ENCODE data around the gene RPS4Y1. TPM values are rescaled to one million over a fixed set of nuclear protein-coding genes. Genes with fewer than 3 reads are reported as not detected.

Gene RPS4Y1
- total RNA-seq, 4 donors from 2014 or later, result 0.46 to 288 (median 135) TPM

DNA sequence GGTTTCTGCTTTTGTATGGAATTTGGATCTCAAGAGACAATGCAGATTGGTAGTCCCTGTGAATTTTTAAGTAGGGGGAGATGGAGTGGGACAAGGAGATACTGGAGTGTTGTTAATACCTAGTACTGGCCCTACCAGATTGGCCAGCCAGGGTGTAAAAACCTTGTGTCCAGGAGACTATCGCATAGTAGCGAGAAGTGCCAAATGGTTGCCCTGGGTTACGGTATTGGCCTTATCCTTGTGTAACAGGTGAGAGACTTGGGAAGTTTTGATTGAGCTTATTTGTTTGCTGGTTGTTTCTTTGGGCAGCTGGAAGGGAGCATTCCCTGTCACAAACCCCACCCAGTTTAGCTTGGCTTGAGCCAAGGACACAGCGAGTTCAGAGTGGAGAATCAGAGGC is 5.4 kb downstream of the RPS4Y1 start:
- no CpG with 5 or more reads among the region's 4 CpGs for WGBS
- no peaks in the 10 kb centered on the region for H3K9me3 ChIP-seq
- no peak for DNase-seq (ENCODE audit: extremely low spot score)
- H3K27ac ChIP-seq (replicated peaks in 1 of 4), result no peak overlapping the region
- H3K4me3 ChIP-seq, result no peak overlapping the region
- peaks cover 0 to 73% (median 10%) of the 10 kb centered on the region in 4 donors for H3K36me3 ChIP-seq
- intact Hi-C loops (cut with DNase I), result no loop called here
- peaks cover 0 to 9% (median 2%) of the 10 kb centered on the region in 4 donors for H3K4me1 ChIP-seq
- no peaks in the 10 kb centered on the region for H3K27me3 ChIP-seq
- no peak for TF ChIP-seq POLR2A (IDR thresholded peaks at IDR 0.05; ENCODE audit: low read depth)
- TF ChIP-seq EP300 (IDR thresholded peaks at IDR 0.05), result no peak
- no peak for TF ChIP-seq POLR2AphosphoS5 (IDR thresholded peaks at IDR 0.05)
- TF ChIP-seq, protein P1, sequence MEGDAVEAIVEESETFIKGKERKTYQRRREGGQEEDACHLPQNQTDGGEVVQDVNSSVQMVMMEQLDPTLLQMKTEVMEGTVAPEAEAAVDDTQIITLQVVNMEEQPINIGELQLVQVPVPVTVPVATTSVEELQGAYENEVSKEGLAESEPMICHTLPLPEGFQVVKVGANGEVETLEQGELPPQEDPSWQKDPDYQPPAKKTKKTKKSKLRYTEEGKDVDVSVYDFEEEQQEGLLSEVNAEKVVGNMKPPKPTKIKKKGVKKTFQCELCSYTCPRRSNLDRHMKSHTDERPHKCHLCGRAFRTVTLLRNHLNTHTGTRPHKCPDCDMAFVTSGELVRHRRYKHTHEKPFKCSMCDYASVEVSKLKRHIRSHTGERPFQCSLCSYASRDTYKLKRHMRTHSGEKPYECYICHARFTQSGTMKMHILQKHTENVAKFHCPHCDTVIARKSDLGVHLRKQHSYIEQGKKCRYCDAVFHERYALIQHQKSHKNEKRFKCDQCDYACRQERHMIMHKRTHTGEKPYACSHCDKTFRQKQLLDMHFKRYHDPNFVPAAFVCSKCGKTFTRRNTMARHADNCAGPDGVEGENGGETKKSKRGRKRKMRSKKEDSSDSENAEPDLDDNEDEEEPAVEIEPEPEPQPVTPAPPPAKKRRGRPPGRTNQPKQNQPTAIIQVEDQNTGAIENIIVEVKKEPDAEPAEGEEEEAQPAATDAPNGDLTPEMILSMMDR (IDR thresholded peaks at IDR 0.05), result no peak

DNA sequence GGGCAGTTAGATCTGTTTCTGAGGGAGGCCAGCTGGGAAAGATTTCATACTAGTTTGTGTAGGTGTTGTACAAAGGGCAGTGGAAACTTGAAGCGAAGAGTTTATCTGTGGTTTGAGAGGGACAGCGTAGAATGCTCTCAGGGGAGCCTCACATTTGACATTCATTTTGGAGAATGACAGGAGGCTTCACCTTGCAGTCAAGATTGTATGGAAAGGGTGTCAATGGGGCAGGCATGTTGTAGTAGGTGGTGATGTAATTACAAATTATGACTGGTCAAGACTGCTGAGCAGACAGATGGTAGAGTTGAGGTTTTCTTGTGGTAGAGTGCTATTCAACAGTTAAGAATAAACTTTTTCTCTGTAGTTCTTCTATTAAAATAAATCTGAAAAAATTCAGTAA is 7.0 kb downstream of the RPS4Y1 start:
- DNase-seq (ENCODE audit: extremely low spot score), result no peak
- peaks cover 0 to 72% (median 10%) of the 10 kb centered on the region in 4 donors for H3K36me3 ChIP-seq
- intact Hi-C loops (cut with DNase I), result no loop called here
- H3K4me1 ChIP-seq, result peaks cover 0 to 5% (median 0%) of the 10 kb centered on the region in 4 donors
- H3K27ac ChIP-seq (replicated peaks in 1 of 4), result no peak overlapping the region
- no CpG with 5 or more reads among the region's 2 CpGs for WGBS
- no peaks in the 10 kb centered on the region for H3K27me3 ChIP-seq
- H3K9me3 ChIP-seq, result no peaks in the 10 kb centered on the region
- H3K4me3 ChIP-seq, result no peak overlapping the region
- TF ChIP-seq POLR2AphosphoS5 (IDR thresholded peaks at IDR 0.05) (no peak), EP300 (IDR thresholded peaks at IDR 0.05) (no peak), POLR2A (IDR thresholded peaks at IDR 0.05; ENCODE audit: low read depth) (no peak)
- TF ChIP-seq, protein P1 (IDR thresholded peaks at IDR 0.05), result no peak

DNA sequence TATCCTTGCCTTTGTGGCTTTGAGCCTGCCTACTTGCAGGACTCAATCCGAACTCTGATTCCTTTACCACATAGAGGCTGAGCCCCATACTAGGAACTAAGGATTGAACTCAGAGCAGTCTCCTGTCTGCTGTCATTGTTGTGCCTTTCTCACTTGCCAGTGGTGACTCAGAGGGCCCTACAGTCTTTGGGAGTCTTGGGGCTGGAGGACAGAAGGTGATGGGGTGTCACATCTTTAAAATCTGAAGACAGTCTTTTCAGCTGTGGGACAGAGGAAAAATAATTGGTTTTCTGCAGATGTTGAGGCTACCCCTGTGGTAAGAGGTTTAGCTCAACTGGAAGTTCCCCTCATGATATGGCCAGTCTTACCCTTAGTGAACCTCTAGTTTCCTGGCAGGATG is 8.0 kb downstream of the RPS4Y1 start:
- no CpG with 5 or more reads among the region's 1 CpG for WGBS
- intact Hi-C loops (cut with DNase I), result no loop called here
- no peak for TF ChIP-seq POLR2AphosphoS5 (IDR thresholded peaks at IDR 0.05)
- TF ChIP-seq, protein P1 (IDR thresholded peaks at IDR 0.05), result no peak
- no peak for TF ChIP-seq EP300 (IDR thresholded peaks at IDR 0.05)
- no peak for TF ChIP-seq POLR2A (IDR thresholded peaks at IDR 0.05; ENCODE audit: low read depth)

DNA sequence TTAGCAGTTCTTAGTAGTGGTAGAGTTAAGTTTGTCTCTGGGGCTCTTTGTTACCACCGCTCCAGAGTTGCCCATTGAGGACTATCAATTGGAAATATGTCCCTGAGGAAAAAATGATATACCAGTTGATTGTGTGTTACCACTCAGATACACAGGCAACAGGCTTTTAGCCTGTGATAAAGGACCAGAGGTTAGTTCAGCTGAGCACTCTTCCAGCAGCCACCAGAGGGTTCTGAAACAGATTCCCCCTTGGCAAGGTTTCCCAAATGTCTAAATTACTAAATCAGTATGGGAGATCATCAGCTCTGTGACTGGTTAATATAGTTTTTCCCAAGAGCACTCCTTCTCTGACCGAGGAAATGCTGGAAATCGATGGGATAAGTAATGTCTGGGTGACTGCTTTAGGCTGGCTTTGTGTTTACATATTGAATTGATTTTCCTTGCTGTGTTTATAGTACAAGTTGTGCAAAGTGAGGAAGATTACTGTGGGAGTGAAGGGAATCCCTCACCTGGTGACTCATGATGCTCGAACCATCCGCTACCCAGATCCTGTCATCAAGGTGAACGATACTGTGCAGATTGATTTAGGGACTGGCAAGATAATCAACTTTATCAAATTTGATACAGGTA is 12.9 kb downstream of the RPS4Y1 start:
- H3K36me3 ChIP-seq, result peaks cover 0 to 49% (median 9%) of the 10 kb centered on the region in 4 donors
- H3K4me1 ChIP-seq, result peaks cover 0 to 5% (median 0%) of the 10 kb centered on the region in 4 donors
- intact Hi-C loops (cut with DNase I), result no loop called here
- no CpG with 5 or more reads among the region's 6 CpGs for WGBS
- H3K9me3 ChIP-seq, result no peaks in the 10 kb centered on the region
- TF ChIP-seq EP300 (IDR thresholded peaks at IDR 0.05) (no peak), POLR2AphosphoS5 (IDR thresholded peaks at IDR 0.05) (no peak), POLR2A (IDR thresholded peaks at IDR 0.05; ENCODE audit: low read depth) (no peak)
- TF ChIP-seq, protein P1 (IDR thresholded peaks at IDR 0.05), result no peak
- no peaks in the 10 kb centered on the region for H3K27me3 ChIP-seq
- DNase-seq (ENCODE audit: extremely low spot score), result no peak
- no peak overlapping the region for H3K27ac ChIP-seq (replicated peaks in 1 of 4)
- H3K4me3 ChIP-seq, result no peak overlapping the region

More for the DNA sequence above, 8.0 kb downstream of the RPS4Y1 start:
- no peak overlapping the region for H3K27ac ChIP-seq (replicated peaks in 1 of 4)
- no peaks in the 10 kb centered on the region for H3K27me3 ChIP-seq
- peaks cover 0 to 5% (median 0%) of the 10 kb centered on the region in 4 donors for H3K4me1 ChIP-seq
- peaks cover 0 to 70% (median 12%) of the 10 kb centered on the region in 4 donors for H3K36me3 ChIP-seq
- H3K4me3 ChIP-seq, result no peak overlapping the region
- H3K9me3 ChIP-seq, result no peaks in the 10 kb centered on the region
- no peak for DNase-seq (ENCODE audit: extremely low spot score)

All from esophagus muscularis mucosa (tissue), 4 donors.